T-helper 1 cell treated with Interleukin-12 subunit alpha and Interleukin-12 subunit beta and Interleukin-4 antibody, amounts not matched to agents 30 ng/mL and 1 ng/mL, for 36 hours (primary cell): ENCODE measurements around the gene ZNF106. TPM values are rescaled to one million over a fixed set of nuclear protein-coding genes. Genes with fewer than 3 reads are reported as not detected.

Source experiments
- intact Hi-C: fragments of 100-400 bp; cut with micrococcal nuclease; formaldehyde crosslinking; loops from one replicate; pipeline ENCODE4 v1.15.1; 2024
- total RNA-seq: library from RNA; stranded (reverse); gene quantifications from 2 replicates; pipeline ENCODE4 v1.2.3, GENCODE V29; 2022

Gene ZNF106
- total RNA-seq, 1 donor from 2014 or later, result 53.0 TPM

DNA sequence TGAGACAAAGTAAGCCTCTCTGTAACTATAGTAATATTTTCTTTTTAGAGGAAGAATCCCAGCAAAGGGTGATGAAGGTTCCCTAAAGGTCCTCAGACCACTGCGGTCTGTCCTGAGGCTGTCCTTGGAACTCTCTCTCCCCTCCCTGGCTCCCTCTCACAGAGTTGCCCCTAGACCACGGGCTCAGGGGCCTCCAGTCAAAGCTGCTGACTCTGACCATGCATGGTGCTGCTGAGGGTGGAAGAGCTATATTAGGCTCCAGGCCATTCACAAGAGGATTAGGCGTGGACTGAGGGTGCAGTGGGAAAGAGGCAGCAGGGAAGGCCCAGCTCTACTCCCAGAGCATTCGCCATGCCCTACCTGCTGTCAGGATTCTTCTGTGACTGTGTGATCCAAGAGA, 117.0 kb downstream of the ZNF106 start:
- intact Hi-C loops, result no loop called here

DNA sequence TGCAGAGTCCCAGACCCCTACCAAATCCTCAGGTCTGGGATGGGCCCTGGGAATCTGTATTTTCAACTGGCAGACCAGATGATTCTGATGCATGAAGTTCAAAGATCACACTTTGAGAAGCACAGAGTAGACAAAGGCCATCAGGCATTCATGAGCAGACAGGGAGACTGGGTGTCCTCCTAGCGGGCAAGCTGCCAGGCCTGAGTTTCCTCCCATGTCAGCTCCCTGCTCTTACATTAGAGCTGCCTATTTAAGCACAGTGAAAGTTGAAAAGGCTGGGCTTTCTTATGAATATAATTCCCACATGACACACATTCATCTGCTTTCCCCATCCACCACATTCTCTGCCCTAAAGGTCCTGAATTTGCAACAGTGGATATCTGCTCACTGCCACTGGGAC, 117.7 kb downstream of the ZNF106 start:
- intact Hi-C loops, result no loop called here

DNA sequence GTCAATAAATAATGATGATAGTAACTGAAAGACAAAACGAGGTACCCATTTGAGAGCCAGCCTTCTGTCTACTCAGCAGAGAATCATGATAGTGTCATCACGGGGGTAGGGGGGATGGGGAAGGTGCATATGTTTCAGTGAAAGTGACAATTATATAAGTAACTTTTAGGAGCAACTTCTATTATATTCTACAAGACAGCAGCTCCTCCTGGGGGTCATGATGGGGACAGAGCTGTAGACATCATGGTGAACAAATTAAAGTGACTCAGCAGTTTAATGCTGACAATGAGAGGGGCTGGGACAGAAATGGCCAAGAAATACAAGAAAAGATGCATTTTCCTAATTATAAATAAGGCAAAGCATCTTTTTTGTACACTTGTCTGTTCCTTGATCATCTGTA, 119.8 kb downstream of the ZNF106 start:
- intact Hi-C loops, result no loop called here

DNA sequence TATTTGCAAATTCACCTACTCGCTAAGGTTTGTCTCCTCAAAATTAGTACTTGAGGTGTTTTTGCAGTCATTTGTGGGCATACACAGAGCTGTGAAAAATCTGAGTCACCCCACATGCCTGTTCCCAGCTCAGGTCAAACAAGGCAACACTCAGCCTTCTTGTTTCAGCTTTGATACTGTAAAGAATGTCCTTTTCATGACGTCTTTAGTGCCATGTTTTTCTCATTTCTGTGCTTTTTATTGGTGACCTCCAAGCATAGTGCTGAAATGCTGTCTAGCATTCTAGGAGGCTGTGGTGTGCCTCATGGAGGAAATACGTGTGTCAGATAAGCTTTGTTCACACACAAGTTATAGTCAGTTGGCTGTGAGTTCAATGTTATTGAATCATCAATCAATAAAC, 122.8 kb downstream of the ZNF106 start:
- intact Hi-C loops, result no loop called here

DNA sequence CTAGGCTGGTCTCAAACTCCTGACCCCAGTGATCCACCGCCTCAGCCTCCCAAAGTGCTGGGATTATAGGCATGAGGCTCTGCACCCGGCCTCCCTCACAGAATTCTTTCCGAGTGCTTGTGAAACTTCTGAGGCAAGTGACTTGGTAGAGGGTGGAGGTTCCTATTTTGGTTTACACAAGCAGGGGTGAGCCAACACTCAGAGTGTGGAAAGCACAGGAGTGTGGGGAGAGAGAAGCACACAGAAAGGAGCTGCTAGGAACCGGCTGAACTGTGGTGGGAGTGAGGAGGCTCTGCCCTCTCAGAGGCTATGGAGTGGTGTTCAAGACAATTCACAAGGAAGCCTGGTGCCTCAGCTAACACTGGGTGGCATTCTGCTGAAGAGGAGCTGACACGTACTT, 123.9 kb downstream of the ZNF106 start:
- intact Hi-C loops, result no loop called here

DNA sequence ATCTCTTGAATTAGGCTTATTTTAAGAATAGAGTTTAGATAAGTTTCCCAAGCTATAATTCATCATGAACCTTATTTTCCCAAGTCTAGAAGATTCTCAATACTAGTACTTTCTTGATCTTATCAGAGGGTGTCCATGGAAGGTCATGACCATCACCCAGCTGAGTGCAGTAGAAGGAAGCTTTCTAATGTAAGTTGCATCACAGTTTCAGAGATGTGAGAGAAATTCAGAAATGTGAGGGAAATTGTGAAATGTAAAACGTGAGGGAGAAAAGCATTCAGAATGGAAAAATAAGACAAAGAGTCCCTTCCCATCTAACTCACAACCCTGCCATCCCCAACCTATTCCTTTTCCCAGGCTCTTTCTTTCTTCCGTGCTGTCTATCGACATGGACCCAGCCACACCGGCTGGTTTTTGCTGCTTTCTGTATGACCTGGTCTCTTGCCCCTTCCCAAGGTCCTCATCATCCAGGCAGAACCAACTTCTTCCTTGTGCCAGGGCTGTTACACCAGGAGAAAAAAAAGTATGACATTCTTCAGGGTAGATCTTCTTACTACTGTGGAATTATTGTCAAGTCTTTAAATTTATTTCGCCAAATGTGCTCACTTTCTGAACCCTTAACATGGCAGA, 124.9 kb downstream of the ZNF106 start:
- intact Hi-C loops, result no loop called here

DNA sequence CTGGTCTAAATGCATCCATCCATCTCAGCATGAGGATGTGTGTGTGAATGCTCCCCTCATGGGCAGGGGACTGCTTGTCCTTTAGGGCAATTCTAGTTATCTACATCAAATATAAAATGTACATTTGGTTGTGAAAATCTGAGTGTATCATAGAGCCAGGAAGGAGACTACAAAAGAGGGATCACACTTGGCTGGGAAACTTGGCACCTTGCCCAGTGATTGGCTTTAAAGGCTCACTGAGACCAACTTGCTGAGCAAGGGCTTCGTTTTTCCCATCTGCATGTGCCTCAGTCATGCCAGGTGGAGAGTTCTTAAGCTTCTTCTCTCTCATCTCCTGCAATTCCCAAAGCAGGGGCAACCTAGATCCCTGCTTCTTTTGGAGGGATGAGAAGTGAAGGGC, 126.4 kb downstream of the ZNF106 start:
- intact Hi-C loops, result no loop called here

DNA sequence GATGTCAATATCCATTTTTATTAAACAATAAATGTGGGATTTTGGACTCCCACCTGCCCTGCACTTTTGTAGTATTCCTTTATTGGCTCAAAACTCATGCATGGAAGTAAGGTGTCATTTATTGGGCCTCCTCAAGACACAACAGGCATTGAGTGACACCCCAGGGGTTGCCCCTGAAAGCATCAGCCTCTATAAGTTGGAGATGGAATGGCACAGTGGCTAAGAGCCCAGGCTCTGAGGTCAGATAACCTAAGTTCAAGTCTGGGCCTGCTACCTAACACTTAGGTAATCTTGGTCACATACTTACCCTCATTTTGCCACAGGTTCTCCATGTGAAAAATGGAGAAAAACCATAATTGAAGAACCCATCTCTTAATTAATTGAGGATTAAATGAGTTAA, 127.0 kb downstream of the ZNF106 start:
- intact Hi-C loops, result no loop called here

DNA sequence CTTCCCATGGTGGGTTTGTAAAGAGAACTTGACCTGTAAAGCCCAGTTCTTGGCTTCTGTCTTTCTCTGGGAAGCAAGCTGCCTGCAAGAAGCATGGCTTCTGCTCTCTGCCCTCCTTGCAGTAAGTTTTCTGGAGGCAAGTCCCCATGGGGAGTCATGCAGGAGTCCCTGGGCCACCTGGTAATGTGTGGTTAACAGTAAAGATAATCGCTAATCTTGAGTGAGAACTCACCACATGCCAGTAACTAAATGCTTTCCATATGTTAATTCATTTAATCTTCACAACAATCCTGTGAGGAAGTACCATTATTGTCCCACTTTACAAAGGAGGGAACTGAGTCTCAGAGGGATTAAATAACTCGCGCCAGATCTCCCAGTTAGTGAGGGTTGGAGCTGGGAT, 127.5 kb downstream of the ZNF106 start:
- intact Hi-C loops, result no loop called here

Other genes with a start within 250 kb of the ZNF106 start
- gene GANC, start 217.9 kb downstream of the ZNF106 start, total RNA-seq, result 24.3 and 25.4 TPM in 2 replicates
- 44.2 and 47.0 TPM in 2 replicates for gene TMEM87A, start 217.7 kb downstream of the ZNF106 start, total RNA-seq
- 4.5 and 4.8 TPM in 2 replicates for gene CAPN3, start 131.6 kb downstream of the ZNF106 start, total RNA-seq
- gene SNAP23, start 4.5 kb upstream of the ZNF106 start, total RNA-seq, result 70.8 and 72.3 TPM in 2 replicates
- gene LRRC57, start 57.7 kb upstream of the ZNF106 start, total RNA-seq, result 21.1 and 26.6 TPM in 2 replicates
- gene HAUS2, start 57.7 kb upstream of the ZNF106 start, total RNA-seq, result 31.7 and 33.0 TPM in 2 replicates
- 9.9 and 11.3 TPM in 2 replicates for gene STARD9, start 84.5 kb upstream of the ZNF106 start, total RNA-seq
- 20.4 and 22.4 TPM in 2 replicates for gene CDAN1, start 246.0 kb upstream of the ZNF106 start, total RNA-seq